Sigmoid colon (tissue), 4 donors: Measurements from ENCODE around the gene UBL3.

Experiments used
- POLR2A ChIP-seq, 2 donors: fragments of 450-650 bp; IDR thresholded peaks; one replicate each; pipeline ENCODE4 v1.6.1; 2016; ENCODE audit warnings: antibody characterized with exemption in 2 of 2, mild to moderate bottlenecking in 2 of 2, moderate library complexity in 2 of 2
- POLR2AphosphoS5 ChIP-seq, 4 donors: sonication (generic); formaldehyde crosslinking; IDR thresholded peaks; one replicate each; pipeline ENCODE4 v1.6.1; 2017; ENCODE audit warnings: antibody characterized with exemption in 4 of 4

DNA sequence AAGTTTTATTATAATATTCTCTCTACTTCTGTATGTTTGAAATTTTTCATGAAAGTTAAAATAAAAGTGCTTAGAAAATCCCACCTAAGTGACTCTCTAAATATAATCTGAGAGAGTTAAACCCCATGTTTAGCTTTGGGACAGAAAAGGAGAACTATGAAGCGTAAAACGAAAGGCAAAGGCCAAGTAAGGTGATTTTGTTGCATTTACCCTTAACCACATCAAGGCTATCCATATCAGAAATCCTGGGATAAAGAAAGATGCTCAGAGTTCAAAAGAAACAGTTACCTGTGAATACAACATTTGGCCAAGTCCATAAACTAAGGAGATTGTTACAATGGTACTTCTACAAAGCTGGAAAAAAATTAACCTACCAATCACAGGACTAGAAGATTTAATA lies 31.3 kb downstream of the UBL3 start:
- TF ChIP-seq POLR2A (IDR thresholded peaks at IDR 0.05) (no peak), POLR2AphosphoS5 (IDR thresholded peaks at IDR 0.05) (no peak)
